GM19438 (cell line): ENCODE results near the gene GSTM1.

ENCODE experiments used
- ATAC-seq: cut with Tn5 transposase; IDR thresholded peaks from one replicate; pipeline ENCODE4 v1.9.1; 2021; ENCODE audit warnings: low read depth; ENCODE audit not compliant: unreplicated experiment

Gene GSTM1

DNA sequence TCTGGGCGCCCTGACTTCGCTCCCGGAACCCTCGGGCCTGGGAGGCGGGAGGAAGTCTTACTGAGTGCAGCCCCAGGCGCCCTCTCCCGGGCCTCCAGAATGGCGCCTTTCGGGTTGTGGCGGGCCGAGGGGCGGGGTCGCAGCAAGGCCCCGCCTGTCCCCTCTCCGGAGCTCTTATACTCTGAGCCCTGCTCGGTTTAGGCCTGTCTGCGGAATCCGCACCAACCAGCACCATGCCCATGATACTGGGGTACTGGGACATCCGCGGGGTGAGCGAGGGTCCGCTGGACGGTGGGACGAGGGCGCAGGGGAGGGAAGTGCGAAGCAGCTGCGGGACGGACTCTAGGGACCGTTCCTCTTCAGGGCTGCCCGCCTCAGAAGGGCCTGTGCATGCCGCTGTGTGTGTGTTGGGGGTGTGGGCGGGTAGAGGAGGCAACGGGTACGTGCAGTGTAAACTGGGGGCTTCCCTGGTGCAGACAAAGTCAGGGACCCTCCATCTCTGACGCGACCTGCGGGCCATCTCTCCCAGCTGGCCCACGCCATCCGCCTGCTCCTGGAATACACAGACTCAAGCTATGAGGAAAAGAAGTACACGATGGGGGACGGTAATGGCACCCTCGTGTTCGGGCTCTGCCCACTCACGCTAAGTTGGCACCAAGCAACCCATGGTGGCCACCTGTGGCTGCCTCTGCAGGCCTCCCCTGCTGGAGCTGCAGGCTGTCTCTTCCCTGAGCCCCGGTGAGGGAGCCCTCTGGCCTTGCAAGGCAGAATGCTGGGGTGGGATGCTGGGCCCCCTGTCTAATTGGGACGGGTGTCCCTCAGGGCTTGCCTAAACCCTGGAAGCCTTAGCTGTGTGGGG lies at the start of gene GSTM1:
GSTM1 (plus strand) TSS at position 177 of the 859 bp plus-strand sequence; CDS start at position 234, 57 bp downstream.
- ATAC-seq: peak; percentile 97

DNA sequence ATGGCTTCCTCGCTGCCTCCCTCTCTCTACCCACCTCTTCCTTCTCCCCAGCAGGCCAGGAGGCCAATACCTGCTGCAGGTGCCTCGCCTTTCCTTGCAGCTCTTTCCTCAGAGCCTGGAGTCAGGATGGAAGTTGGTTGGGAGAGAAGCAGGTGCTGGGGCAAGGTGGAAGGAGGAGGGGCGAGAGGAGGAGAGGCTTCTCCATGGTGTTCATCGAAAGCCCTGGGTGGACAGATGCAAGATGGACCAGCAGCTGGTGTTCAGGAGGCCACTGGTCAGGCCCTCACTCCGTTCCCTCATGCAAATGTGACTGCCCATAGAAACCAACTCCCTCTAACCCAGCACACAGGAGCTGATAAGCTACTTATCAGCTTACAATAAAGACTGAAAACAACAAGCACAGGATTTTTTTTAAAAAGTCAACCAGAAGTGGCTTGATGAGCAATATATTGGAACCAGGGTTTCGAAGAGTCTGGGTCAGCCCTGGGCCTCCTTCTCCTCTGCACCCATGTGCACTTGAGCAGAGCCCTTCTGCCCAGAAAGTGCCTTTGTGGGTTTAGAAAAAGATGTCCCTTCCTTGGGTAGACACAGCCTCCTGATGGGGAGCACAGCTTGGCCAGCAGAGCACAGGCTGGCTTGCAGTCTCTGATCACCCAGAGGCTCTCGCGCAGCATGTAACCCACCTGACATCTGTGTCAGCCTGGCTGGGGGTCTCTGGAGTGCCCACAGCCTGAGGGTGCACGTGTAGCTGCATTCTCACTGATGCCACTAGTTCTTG lies 48.4 kb upstream of the GSTM1 start:
- ATAC-seq: no peak

DNA sequence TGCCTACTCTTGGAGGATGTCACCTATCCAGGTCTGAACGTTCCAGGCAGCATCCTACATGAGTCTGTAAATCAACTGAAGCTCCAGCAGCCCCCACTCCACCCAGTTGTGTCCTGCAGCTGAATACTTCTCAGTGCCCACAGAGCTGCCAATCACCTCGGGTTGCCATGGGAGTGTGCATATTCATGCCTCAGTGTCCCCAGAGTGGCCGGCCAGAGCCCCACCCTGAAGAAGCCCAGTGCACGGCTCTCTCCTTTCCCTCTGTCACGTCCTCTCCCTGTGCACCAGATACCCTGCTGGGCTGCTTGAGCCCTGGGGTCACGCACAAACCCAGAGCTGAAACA lies 47.8 kb upstream of the GSTM1 start:
- no peak for ATAC-seq

DNA sequence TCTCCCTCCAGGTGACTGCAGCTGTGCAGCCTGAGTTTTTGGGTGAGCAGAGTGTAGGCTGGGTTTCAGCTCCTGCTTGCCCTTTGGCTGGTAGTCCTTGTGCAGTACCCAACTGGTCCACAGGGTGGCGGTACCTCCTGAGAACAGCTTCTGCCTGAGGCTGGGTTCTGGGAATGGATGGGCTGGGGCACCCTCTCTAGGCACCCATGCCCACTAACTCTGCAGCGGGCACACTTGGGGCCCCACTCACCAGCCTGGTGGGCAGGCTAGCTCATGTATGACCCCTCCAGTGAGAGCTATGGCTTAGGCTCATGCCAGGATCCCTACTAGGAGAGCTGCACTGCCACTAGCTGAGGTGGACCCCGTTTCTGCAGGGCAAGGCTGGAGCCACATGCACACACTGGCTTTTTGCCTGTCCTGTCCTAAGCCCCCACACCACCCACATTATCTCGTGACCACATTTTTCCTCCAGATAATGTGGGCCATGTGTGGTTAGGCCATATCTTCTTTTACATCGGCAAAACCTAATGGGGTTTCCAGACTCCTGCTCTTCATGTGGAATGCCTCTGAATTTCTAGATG lies 47.2 kb upstream of the GSTM1 start:
- ATAC-seq: peak; percentile 55

DNA sequence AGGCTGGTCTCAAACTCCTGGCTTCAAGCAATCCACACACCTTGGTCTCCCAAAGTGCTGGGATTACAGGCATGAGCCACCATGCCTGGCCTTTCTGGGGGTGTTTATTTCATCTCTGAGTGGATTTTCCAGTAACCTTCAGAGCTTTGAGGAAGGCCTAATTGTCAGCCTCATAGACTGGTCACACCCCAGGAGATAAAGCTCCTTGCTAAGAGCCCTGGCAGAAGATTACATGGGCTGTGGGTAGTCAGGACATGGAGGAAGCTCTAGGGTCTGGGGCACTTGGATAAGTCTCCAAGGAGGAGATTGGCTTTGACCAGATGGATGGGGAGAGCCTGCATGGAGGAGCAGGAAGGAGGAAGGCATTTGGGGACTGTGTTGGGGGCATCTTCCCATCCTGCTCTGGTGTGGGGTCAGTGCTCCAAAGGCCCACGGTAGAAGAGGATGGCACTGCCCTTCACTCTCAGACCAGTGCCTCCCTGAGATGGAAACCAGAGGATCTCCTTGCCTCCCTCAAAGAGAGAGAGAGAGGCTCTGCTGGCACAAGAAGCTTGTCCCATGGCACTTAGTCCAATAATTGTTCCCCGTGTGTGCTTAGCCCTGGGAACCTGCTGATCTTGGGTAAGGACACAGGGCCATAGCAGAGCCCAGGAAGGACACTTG lies 46.4 kb upstream of the GSTM1 start:
- ATAC-seq: no peak

DNA sequence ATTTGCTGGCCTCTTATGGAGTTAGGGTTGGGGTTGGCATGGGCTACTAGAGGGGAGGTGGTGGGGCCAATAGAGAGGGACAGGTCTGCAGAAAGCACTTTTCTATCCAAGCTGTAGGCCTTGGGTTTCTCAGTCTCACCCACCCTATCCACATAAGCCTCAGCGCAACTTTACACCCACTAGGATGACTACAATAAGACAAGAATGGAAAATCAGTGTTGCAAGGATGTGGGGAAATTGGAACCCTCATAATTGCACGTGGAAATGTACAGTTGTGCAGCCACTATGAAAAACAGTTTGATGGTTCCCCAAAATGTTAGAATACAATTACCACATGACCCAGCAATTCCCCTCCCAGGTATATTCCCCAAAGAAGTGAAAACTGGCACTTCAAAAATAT lies 45.8 kb upstream of the GSTM1 start:
- ATAC-seq: no peak

DNA sequence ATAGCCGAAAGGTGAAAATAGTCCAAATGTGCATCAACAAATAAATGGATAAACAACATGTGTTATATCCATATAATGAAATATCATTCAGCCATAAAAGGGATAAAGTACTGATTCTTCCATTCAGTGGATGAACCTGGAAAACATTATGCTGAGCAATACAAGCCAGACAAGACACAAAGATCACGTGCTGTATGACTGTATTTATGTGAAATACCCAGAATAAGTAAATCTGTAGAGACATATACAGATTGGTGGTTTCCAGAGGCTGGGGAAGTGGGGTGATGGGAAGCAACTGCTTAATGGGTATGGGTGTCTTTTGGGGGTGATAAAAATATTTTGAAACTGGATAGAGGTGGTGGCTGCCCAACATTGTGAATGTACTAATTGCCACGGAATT lies 45.0 kb upstream of the GSTM1 start:
- no peak for ATAC-seq

DNA sequence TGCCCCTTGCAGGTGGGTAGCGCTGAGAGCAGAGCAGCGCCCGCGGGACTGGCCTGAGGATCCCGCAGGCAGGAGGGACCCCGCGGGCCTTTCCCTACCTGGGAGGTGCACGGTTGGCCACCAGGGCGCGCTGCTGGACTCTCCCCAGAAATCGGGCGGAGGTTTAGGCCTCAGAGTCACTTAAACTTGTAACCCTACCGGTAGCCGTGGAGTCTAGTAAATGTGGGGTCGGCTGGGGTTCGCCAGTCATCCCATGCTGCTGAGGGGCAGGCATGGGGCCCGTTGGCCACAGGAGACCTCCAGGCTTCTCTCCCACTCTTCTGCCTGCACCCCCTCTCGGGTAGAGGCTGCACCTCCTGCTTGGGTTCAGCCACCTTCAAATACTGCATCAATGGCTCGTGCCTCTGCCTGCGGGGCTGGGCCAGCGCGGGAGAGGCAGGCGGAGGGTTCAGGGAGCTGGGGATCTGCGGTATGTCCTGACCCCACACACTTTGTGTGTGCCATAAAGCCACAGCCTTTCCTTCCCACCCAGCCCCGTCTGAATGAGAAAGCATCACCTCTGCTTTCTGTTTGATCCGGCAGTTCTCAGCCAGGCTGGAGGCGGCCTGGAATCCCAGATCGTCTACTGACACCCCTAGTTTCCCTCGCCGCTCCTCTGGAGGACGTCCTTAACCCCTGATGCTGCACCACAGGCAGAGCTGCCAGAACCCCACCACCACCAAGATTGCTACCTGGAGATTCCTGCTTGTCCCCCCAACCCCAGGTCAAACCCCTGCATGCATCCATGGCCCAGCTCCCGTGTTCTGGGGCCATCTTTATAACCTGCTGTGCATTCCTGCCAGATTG lies 44.0 kb upstream of the GSTM1 start:
- no peak for ATAC-seq

DNA sequence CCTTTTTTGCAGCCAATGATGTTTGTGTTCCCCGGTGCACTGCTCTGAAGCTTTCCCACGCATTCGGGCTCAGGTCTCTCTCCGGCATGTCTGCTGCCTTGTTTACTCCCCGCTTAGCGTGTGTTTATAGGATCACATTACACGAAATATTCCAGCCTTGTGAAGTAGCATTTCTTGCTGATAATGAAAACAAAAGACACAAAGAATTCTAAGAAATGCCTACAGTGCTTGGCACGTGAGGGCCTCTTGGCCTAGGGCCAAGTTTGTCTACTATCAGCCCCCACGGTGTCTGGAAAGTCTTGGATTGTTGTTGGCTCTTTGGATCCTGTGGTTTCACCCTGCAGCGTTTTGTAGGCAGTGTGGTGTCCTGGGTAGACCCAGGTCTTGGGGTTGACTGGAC lies 42.9 kb upstream of the GSTM1 start:
- no peak for ATAC-seq

DNA sequence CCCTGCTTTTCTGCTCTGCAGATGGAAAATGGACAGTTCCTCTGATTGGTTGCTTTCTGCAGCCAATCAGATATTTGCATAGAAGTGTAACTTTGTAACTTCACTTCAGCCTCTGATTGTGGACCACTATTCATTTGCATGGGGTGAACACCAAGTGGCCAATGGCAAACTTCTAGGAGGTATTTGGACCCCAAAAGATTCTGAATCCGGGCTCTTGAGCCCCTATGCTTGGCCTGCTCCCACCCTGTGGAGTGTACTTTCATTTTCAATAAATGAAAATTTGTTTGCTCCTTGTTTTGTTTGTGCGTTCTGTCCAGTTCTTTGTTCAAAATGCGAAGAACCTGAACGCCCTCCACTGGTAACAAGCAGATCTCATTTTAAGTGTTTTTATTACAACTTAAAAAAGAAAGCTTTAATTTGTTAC lies 38.1 kb upstream of the GSTM1 start:
- no peak for ATAC-seq

DNA sequence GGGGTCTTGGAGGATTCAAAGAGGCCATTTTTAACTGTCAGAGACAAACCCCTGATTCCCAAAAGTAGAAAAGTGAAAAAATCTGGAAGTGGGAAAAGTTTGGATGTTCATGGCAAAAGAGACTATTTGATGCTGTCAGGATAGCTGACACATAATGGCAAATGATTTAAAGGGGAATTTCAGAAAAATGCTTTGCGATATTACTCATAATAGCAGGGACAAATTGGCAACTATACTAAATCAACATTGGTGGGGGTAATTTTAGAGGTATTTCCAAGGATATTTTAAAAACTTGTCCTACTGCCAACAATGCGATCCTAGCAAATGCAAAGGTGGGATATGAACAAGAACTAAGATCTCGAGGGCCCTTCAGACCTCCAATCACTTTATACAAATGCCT lies 37.0 kb upstream of the GSTM1 start:
- no peak for ATAC-seq

DNA sequence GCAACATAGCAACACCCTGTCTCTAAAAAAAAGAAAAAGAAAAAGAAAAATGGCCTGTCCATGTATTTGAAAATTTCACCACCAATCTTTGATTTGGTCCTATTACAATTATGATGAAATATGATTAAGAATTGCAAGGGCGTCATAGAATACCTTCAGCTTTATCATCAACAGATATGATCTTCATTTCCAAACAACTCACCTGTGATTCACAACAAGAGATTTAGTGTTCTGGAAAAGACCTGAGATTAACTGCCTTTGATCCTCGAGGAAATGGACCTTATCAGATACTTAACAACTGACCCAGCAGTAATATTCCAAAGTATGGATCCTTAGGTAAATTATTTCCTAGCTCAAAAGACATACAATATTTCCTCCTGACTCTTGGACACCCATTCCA lies 35.2 kb upstream of the GSTM1 start:
- ATAC-seq: no peak

DNA sequence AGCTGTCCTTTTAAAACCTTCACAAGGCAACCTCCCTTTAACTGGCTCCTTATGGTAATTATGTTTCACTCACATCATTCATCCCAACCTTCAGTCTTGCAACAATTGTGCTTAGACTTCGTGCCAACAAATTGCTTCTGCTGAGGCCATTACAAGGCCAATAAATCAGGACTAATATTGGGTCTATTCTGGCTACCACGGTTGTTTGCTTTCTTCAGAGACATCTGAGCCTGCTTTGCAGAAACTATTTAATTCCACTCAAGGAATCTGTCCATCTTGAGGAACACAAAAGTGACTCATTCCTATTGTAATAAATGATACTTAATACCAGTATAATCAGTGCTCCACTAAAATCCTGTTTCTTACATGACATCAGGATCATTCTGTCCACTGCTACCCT lies 34.3 kb upstream of the GSTM1 start:
- ATAC-seq: no peak

DNA sequence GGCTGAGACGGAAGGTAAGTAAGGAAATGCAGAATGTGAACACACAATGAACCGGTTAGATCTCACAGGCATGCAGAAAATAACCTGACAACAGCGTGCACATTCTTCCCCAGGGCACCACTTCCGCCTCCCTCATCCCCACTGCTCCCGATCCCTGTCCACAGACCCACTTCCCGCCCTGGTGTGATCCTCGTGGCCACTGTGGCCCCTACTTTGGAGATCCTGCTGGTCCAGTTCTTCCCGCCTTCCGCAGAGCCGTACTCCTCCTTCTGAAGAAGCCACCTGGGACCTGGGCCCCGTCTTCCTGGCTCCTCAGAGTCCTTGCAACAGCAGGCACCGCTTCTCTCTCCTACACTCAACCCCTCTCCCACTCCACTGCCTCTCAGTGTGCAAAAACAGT lies 33.1 kb upstream of the GSTM1 start:
- ATAC-seq: no peak

DNA sequence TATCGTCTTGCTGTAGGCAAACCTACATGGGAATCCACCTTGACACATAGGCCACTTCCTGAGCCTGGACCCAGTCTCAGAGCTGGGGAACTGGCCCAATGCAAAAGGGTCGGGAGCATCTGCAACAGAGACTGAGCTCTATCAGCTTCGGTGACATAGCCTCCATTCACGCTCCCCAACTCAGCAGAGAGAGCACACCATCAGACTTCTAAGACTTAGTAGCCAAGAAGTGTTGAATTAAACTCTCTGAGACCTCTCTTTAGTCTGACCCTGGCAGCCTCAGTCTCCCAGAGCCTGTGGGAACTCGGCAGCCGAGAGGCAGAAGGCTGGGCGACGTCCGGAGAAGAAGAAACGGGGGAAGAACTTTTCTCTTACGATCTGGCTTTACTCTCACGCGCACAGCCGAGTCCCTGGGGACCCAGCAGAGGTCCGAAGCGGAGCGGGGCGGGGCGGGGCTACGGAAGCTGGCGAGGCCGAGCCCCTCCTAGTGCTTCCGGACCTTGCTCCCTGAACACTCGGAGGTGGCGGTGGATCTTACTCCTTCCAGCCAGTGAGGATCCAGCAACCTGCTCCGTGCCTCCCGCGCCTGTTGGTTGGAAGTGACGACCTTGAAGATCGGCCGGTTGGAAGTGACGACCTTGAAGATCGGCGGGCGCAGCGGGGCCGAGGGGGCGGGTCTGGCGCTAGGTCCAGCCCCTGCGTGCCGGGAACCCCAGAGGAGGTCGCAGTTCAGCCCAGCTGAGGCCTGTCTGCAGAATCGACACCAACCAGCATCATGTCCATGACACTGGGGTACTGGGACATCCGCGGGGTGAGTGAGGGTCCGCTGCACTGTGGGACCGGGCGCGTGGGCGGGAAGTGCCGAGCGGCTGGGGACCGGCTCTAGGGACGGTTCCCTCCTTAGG lies 31.8 kb upstream of the GSTM1 start, which contains the start of gene GSTM4:
GSTM4 (plus strand) TSS at position 485 of the 905 bp plus-strand sequence; CDS start at position 776, 291 bp downstream.
- peak; percentile 94 for ATAC-seq

DNA sequence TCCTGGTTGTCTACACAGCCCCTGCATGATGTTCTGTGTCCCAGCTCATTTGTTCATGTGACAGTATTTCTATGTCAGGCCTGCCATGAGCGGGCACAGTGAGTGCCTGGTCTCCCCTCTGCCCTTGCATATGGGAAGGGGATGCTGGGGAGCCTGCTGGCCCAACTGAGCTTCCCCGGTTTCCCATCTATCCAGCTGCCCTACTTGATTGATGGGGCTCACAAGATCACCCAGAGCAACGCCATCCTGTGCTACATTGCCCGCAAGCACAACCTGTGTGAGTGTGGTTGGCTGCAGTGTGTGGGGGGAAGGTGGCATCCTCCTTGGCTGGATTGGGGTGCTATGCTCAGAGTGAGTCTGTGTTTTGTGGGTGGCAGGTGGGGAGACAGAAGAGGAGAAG lies 30.2 kb upstream of the GSTM1 start:
- ATAC-seq: no peak

DNA sequence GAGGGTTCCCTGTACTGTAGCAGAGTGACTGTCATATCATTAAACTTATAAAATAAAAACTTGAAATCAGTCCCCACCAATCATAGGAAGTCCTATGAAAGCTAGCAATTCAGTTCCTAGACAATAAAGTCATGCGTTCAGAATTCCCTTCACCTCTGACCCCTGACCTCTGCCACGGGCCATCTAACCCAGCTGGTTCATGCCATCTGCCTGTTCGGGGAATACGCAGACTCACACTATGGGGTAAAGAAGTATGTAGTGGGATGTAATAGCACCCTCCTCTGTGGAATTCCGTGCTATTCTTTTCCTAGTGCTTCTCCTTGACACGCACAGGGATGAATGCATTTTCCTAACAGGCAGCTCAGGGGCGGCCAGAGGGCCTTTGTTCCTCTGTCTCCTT lies 29.6 kb upstream of the GSTM1 start:
- no peak for ATAC-seq

DNA sequence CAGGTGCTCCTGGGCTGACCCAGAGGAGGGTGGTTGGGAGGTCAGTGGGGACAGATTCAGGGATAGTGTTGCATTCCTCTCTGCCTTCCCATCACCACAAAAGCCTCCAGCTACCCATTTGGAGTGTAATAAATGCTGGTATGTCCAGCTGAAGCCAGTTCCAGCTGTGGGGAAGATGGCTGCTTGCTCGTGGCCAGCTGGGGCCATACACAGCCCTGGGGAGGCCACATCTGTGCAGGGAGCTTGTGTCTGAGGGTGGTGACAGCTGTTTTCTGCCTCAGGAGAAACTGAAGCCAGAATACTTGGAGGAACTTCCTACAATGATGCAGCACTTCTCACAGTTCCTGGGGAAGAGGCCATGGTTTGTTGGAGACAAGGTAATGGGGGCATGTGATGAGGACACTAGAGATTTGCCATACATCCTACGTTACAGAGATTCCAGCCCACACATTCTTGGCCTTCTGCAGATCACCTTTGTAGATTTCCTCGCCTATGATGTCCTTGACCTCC lies 29.0 kb upstream of the GSTM1 start:
- ATAC-seq: no peak

DNA sequence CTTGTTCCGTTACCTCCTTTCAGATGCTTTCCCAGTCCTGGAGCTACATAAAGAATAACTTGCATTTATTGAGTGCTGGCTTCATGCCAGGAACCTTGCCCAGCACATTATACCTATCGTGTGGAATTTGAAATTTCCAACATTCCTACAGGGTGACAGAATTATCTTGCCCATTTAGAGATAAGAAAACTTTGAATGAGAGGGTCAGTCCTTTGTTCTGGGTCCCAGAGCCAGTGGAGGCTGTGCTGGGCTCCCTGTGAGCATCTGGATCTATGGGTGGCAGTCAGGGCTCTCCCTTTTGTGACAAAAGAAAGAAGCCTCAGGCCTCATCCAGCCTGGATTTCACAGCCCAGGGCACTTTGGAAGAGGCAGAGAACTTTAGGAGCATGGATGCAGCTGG lies 28.5 kb upstream of the GSTM1 start:
- no peak for ATAC-seq
